GM12878 (cell line): ENCODE data around the gene FSHR. TPM values are rescaled to one million over a fixed set of nuclear protein-coding genes. Genes with fewer than 3 reads are reported as not detected.

Experiments
- ATAC-seq: fragments of 200-7000 bp; cut with Tn5 transposase; 3 replicates; pipeline ENCODE4 v1.9.1; 2020; ENCODE audit warnings: mild to moderate bottlenecking, moderate library complexity
- BruUV-seq: library from RNA; stranded (reverse); fragments of 400-500 nt; replicated peaks from 2 replicates; lab custom pipeline; 2021; lab: Mats Ljungman, UMichigan
- CTCF ChIA-PET: fragments of 300-600 bp; sonication (Branson Sonifier 250); formaldehyde crosslinking; extraction: SDS; loops from one replicate; lab custom pipeline; 2021; ENCODE audit warnings: inconsistent platforms; lab: Yijun Ruan, JAX
- POLR2A ChIA-PET: fragments of 350-600 bp; formaldehyde crosslinking; extraction: SDS; loops from one replicate; lab custom pipeline; 2021; ENCODE audit warnings: inconsistent platforms; lab: Charles Lee
- RAD21 ChIA-PET: fragments of 300-600 bp; sonication (Branson Sonifier 250); formaldehyde crosslinking; loops from one replicate; lab custom pipeline; 2023; ENCODE audit warnings: antibody characterized with exemption; ENCODE audit not compliant: unreplicated experiment; lab: Charles Lee
- SMC1A ChIA-PET: fragments of 300-600 bp; sonication (Branson Sonifier 250); formaldehyde crosslinking; loops from one replicate; lab custom pipeline; 2023; ENCODE audit not compliant: unreplicated experiment, uncharacterized antibody; lab: Charles Lee
- DNase-seq: peaks from one replicate; pipeline ENCODE4 v3.0.0-alpha.2; 2011; ENCODE audit warnings: low read depth, low spot score
- FAIRE-seq: peaks from 3 replicates; lab custom pipeline; 2011; peaks lifted over from hg19 to GRCh38; lab: Jason Lieb, UNC
- H2AFZ ChIP-seq: 2 replicates; pipeline ENCODE4 v1.6.0; 2011; ENCODE audit warnings: low read depth, low read length, control low read depth; ENCODE audit not compliant: control insufficient read depth
- H3K27ac ChIP-seq: 2 replicates; pipeline ENCODE4 v1.5.1; 2011; ENCODE audit warnings: control low read depth; ENCODE audit not compliant: control insufficient read depth, insufficient read depth
- H3K27me3 ChIP-seq, 2 experiments: replicated peaks in 1 of 2; 2 replicates each; pipeline versions ENCODE4 v1.6.0 to v1.6.1; 2011; ENCODE audit warnings: low read length in 1 of 2; ENCODE audit not compliant: control insufficient read depth in 2 of 2, insufficient read depth in 2 of 2
- H3K36me3 ChIP-seq, 2 experiments: 2 replicates each; pipeline ENCODE4 v1.5.1; 2011; ENCODE audit warnings: low read length in 1 of 2; ENCODE audit not compliant: control insufficient read depth in 2 of 2, insufficient read depth in 2 of 2
- H3K4me1 ChIP-seq: 2 replicates; pipeline ENCODE4 v1.6.1; 2011; ENCODE audit warnings: mild to moderate bottlenecking, low read length, moderate library complexity, mixed read lengths; ENCODE audit not compliant: control insufficient read depth, insufficient read depth
- H3K4me2 ChIP-seq: 2 replicates; pipeline ENCODE4 v1.6.0; 2011; ENCODE audit warnings: control low read depth; ENCODE audit not compliant: control insufficient read depth, insufficient read depth
- H3K4me3 ChIP-seq: fragments of 200-600 bp; sonication (generic); 2 replicates; pipeline ENCODE4 v1.5.1; 2016
- H3K79me2 ChIP-seq: 2 replicates; pipeline ENCODE4 v1.6.0; 2011; ENCODE audit warnings: low read length; ENCODE audit not compliant: control insufficient read depth, insufficient read depth
- H3K9ac ChIP-seq: 2 replicates; pipeline ENCODE4 v1.8.0; 2011; ENCODE audit warnings: low read length, control low read depth, mixed read lengths; ENCODE audit not compliant: control insufficient read depth, insufficient read depth
- H3K9me3 ChIP-seq: replicated peaks from 3 replicates; pipeline ENCODE4 v1.5.1; 2011; ENCODE audit warnings: mild to moderate bottlenecking, low read length; ENCODE audit not compliant: control insufficient read depth, insufficient read depth
- H4K20me1 ChIP-seq: 2 replicates; pipeline ENCODE4 v1.6.0; 2011; ENCODE audit not compliant: control insufficient read depth, insufficient read depth
- CTCF ChIP-seq, 3 experiments: IDR thresholded peaks in 2 of 3; conservative IDR thresholded peaks in 1 of 3; 2 replicates each; pipeline ENCODE4 v1.5.1; 2011; ENCODE audit warnings: low read depth in 3 of 3, low read length in 3 of 3, mild to moderate bottlenecking in 3 of 3, control low read depth in 2 of 3, moderate library complexity in 2 of 3, inconsistent platforms in 1 of 3, mixed read lengths in 1 of 3; ENCODE audit not compliant: control insufficient read depth in 2 of 3, insufficient read depth in 1 of 3; ENCODE audit errors: extremely low read depth in 1 of 3
- DPF2 ChIP-seq: fragments of 450-650 bp; IDR thresholded peaks from 2 replicates; pipeline ENCODE4 v1.6.1; 2017; ENCODE audit warnings: mild to moderate bottlenecking
- ETV6 ChIP-seq, 2 experiments: fragments of 450-650 bp in 1 of 2; IDR thresholded peaks in 1 of 2; conservative IDR thresholded peaks in 1 of 2; 2 replicates each; pipeline ENCODE4 v1.6.1; 2014; ENCODE audit warnings: antibody characterized with exemption in 1 of 2, borderline replicate concordance in 1 of 2, low read depth in 1 of 2, mild to moderate bottlenecking in 1 of 2, moderate library complexity in 1 of 2
- GABPA ChIP-seq: IDR thresholded peaks from 2 replicates; pipeline ENCODE4 v1.6.1; 2014; ENCODE audit warnings: antibody characterized with exemption, low read depth, mild to moderate bottlenecking, inconsistent platforms
- MEF2A ChIP-seq: IDR thresholded peaks from 2 replicates; pipeline ENCODE4 v1.6.1; 2011; ENCODE audit warnings: low read depth, mild to moderate bottlenecking, low read length, moderate library complexity; ENCODE audit not compliant: insufficient read depth
- MTA3 ChIP-seq: IDR thresholded peaks from 2 replicates; pipeline ENCODE4 v1.6.1; 2012; ENCODE audit warnings: low read length, inconsistent platforms, borderline replicate concordance
- SIX5 ChIP-seq: IDR thresholded peaks from 2 replicates; pipeline ENCODE4 v1.6.1; 2011; ENCODE audit warnings: mild to moderate bottlenecking, low read depth, low read length, moderate library complexity; ENCODE audit not compliant: severe bottlenecking
- WRNIP1 ChIP-seq: IDR thresholded peaks from 2 replicates; pipeline ENCODE4 v1.6.1; 2011; ENCODE audit warnings: low read depth, low read length, improper control_type of control experiment, borderline replicate concordance
- ZBTB40 ChIP-seq: fragments of 450-650 bp; IDR thresholded peaks from 2 replicates; pipeline ENCODE4 v1.6.1; 2016; ENCODE audit warnings: mild to moderate bottlenecking, moderate library complexity, borderline replicate concordance
- WGBS: methylation state at CpG from one replicate; pipeline ENCODE4 v1.1.6; 2016; ENCODE audit warnings: low lambda C conversion rate; ENCODE audit not compliant: insufficient replicate concordance, insufficient coverage; ENCODE audit errors: missing lambda C conversion rate; 5-methylcytosine and 5-hydroxymethylcytosine counted together
- in situ Hi-C: fragments of 300-500 bp; cut with MboI; formaldehyde crosslinking; loops from 9 replicates; pipeline ENCODE4 v1.14.3; 2018; ENCODE audit warnings: mixed read lengths
- intact Hi-C: fragments of 100-400 bp; cut with micrococcal nuclease; formaldehyde crosslinking; loops from one replicate; pipeline ENCODE4 v1.14.2; 2022; ENCODE audit not compliant: unreplicated experiment
- polyA plus RNA-seq, 11 experiments: library from polyadenylated mRNA; depleted of rRNA in 4 of 11; unstranded in 6 of 11; stranded (reverse) in 5 of 11; fragments of >200 nt; fragmentation: Nextera tagmentation in 4 of 11; fragmentation: Illumina TruSeq in 1 of 11; extraction: Ambion mirVana in 4 of 11; extraction: Trizol in 1 of 11; gene quantifications; 1 replicate in 1 of 11; 2 replicates in 10 of 11; pipeline versions ENCODE4 v1.2.1 to v1.2.3, GENCODE V29; 2011 to 2016; ENCODE audit warnings: inconsistent platforms in 2 of 11, missing spikeins in 2 of 11, low read depth in 1 of 11
- total RNA-seq, 4 experiments: library from RNA; depleted of rRNA in 3 of 4; stranded (reverse); fragments of >200 nt in 3 of 4; fragmentation: Illumina TruSeq in 1 of 4; extraction: Trizol in 1 of 4; gene quantifications; 2 replicates each; pipeline versions ENCODE4 v1.2.1 to v1.2.3, GENCODE V29; 2013 to 2021

The FSHR gene
- total and polyA plus RNA-seq, 10 of the 15 experiments (the other 5 are each of a cell fraction or from before 2014, with no cell fraction given): not detected

DNA sequence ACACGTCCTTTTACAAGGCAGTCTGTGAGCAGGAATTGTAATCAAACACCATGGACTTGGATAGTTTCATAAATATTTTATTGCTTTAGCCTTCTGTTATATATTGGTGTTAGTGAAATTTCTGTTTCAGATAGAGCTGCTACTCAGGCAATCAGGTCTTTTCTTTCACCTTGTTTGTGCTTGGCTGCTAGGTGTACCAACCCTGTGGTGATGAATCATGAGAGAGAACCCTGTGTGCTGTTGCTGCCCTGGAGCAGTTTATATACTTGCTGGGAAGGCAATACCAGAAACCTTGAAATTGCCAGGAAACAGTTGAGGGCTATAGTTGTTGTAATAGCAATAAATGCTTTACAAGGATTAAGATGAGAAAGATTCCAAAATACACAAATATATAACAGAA, 84.5 kb downstream of the FSHR start:
- intact Hi-C loops (no loop called here), in situ Hi-C loops (no loop called here)
- H3K27me3 ChIP-seq: no peaks in the 10 kb centered on the region
- 6% methylated on average over 1 of the region's 1 CpG for WGBS
- no peaks in the 10 kb centered on the region for H3K4me1 ChIP-seq
- no TSS peak for BruUV-seq
- ChIA-PET CTCF (no interaction called here), SMC1A (no interaction called here), POLR2A (no interaction called here), RAD21 (no interaction called here)
- no peaks in the 10 kb centered on the region for H3K36me3 ChIP-seq
- FAIRE-seq (no peak), DNase-seq (no peak), ATAC-seq (no peak)
- H3K4me2 ChIP-seq: no peak overlapping the region
- H3K9ac ChIP-seq: no peak overlapping the region
- no peak overlapping the region for H3K27ac ChIP-seq
- H3K4me3 ChIP-seq: no peak overlapping the region
- no peak overlapping the region for H2AFZ ChIP-seq
- H3K9me3 ChIP-seq: no peaks in the 10 kb centered on the region
- H3K79me2 ChIP-seq: no peaks in the 10 kb centered on the region
- H4K20me1 ChIP-seq: no peaks in the 10 kb centered on the region
- TF ChIP-seq SIX5: no peak
- TF ChIP-seq ETV6 (conservative IDR thresholded peaks at IDR 0.05 in 1 of 2, IDR thresholded peaks at IDR 0.05 in 1 of 2; ENCODE audit: borderline replicate concordance in 1 of 2, low read depth in 1 of 2): no peak
- no peak for TF ChIP-seq MEF2A

DNA sequence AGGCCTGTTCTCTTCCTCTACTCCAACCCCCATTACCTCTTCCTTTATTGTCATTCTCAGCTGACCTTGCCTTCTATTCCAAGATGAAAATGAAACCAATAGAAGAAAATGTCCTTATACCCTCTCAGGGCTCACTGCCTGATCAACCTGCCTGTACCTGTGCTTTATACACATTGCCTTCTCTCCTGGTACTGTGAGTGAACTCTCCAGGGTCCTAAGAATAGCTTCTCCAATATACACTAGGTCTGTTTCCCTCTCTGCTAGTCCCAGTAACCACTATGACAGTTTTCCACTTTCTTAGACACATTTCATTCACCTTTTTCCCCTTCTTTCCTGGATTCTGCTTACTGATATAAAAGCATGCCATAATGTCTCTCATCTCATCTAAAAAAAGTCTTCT, 85.7 kb downstream of the FSHR start:
- no peaks in the 10 kb centered on the region for H3K9me3 ChIP-seq
- ChIA-PET CTCF (no interaction called here), SMC1A (interaction anchor here (0.8 kb wide), 1 partner anchor 10 kb away, joined by 3 read pairs; no protein-coding TSS in a partner anchor), POLR2A (no interaction called here), RAD21 (no interaction called here)
- H3K79me2 ChIP-seq: no peaks in the 10 kb centered on the region
- no peak overlapping the region for H3K9ac ChIP-seq
- intact Hi-C loops: no loop called here
- BruUV-seq: no TSS peak
- TF ChIP-seq MTA3 (no peak), DPF2 (no peak), CTCF (IDR thresholded peaks at IDR 0.05 in 2 of 3, conservative IDR thresholded peaks at IDR 0.05 in 1 of 3; ENCODE audit: control insufficient read depth in 2 of 3, extremely low read depth in 1 of 3, insufficient read depth in 1 of 3, low read depth in 3 of 3, low read length in 3 of 3) (no peak), WRNIP1 (no peak), GABPA (no peak), ZBTB40 (no peak)
- H3K4me2 ChIP-seq: no peak overlapping the region
- no peak for ATAC-seq
- no peaks in the 10 kb centered on the region for H3K27me3 ChIP-seq
- no peaks in the 10 kb centered on the region for H4K20me1 ChIP-seq
- H2AFZ ChIP-seq: no peak overlapping the region
- no peak for DNase-seq
- H3K4me3 ChIP-seq: no peak overlapping the region
- in situ Hi-C loops: no loop called here
- no peaks in the 10 kb centered on the region for H3K36me3 ChIP-seq
- no peak for FAIRE-seq
- H3K27ac ChIP-seq: no peak overlapping the region
- H3K4me1 ChIP-seq: no peaks in the 10 kb centered on the region
